ENCODE measurements around the gene TCERG1L. TPM values are rescaled to one million over a fixed set of nuclear protein-coding genes. Genes with fewer than 3 reads are reported as not detected.
"Not testable (repeated sequence)": the region's sequence is repeated elsewhere in the genome, so short reads cannot be mapped to it uniquely, and the experiment has no call there.

The TCERG1L gene
- polyA plus RNA-seq, 1 experiment: not detected

DNA sequence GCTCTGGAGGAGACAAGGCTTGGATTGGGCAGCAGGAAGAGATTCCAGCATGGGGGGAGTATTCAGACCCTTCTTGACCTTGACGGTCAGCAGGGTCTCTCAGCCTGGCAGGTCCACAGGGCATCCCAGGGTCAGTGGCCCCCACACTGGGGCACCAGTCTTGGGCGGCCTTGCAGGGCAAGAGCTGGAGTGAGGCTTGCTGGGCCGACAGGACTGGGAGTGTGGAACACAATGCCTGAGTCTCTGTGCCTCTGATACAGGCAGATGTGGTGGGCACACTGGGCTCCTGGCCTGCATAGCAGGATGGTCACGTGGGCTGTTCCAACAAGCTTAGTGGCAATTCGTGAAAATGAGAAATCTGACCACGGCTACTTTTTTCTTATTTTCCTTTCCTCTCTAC is 229.7 kb downstream of the TCERG1L start:
- ChIA-PET CTCF (no interaction called here), POLR2A (no interaction called here)
- H3K27me3 ChIP-seq (ENCODE audit: control insufficient read depth, insufficient read depth, low read length): no peaks in the 10 kb centered on the region
- TF ChIP-seq, protein P1, sequence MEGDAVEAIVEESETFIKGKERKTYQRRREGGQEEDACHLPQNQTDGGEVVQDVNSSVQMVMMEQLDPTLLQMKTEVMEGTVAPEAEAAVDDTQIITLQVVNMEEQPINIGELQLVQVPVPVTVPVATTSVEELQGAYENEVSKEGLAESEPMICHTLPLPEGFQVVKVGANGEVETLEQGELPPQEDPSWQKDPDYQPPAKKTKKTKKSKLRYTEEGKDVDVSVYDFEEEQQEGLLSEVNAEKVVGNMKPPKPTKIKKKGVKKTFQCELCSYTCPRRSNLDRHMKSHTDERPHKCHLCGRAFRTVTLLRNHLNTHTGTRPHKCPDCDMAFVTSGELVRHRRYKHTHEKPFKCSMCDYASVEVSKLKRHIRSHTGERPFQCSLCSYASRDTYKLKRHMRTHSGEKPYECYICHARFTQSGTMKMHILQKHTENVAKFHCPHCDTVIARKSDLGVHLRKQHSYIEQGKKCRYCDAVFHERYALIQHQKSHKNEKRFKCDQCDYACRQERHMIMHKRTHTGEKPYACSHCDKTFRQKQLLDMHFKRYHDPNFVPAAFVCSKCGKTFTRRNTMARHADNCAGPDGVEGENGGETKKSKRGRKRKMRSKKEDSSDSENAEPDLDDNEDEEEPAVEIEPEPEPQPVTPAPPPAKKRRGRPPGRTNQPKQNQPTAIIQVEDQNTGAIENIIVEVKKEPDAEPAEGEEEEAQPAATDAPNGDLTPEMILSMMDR (IDR thresholded peaks at IDR 0.05; ENCODE audit: insufficient read depth, low read depth, low read length): no peak
- H3K4me3 ChIP-seq (ENCODE audit: low read depth, low read length): no peak overlapping the region
- DNase-seq (ENCODE audit: low read depth): no peak
- H3K36me3 ChIP-seq (ENCODE audit: control insufficient read depth, insufficient read depth, low read length): no peaks in the 10 kb centered on the region

DNA sequence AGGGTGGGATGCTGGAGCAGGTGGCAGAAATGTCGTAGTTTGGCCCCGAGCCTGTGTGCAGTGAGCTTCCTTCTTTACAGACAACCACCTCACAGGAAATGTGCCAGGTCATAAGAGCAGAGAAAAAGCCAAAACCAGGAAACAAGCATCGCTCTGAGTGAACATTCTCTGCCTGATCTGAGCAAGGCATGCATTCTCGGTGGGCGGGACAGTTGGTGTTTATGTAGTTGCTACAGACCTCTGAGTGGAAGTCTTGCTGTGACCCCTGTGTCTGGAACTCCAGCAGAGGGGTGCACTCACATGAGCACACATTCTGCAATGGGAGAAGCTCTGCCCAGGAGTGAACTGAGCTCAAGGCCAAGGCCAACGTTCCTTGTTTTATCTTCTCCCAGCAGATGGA is 230.1 kb downstream of the TCERG1L start:
- Histone ChIP-seq H3K4me3 (ENCODE audit: low read depth, low read length) (no peak overlapping the region), H3K27me3 (ENCODE audit: control insufficient read depth, insufficient read depth, low read length) (no peaks in the 10 kb centered on the region), H3K36me3 (ENCODE audit: control insufficient read depth, insufficient read depth, low read length) (no peaks in the 10 kb centered on the region)
- DNase-seq (ENCODE audit: low read depth): no peak
- TF ChIP-seq, protein P1 (IDR thresholded peaks at IDR 0.05; ENCODE audit: insufficient read depth, low read depth, low read length): no peak
- CTCF ChIA-PET: no interaction called here
- POLR2A ChIA-PET: no interaction called here

DNA sequence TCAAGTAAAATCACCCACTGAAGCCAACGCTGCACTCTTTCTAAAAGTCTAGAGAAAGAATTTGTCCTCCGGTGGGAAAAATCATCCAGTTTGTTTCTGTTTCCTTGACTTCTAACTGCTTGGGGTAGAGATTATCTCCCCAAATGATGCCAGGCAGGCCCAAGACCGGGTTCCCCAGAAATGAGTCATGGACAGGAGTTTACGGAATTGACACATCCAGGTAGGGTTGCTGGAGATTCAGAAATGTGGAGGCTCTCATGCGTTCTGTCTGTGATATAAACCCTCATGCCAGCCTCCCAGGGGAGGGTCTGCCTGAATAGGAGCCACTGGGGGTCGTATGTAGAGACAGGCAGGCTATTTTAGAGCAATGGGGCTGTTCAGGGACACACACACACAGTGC is 230.9 kb downstream of the TCERG1L start:
- H3K27me3 ChIP-seq (ENCODE audit: control insufficient read depth, insufficient read depth, low read length): no peaks in the 10 kb centered on the region
- no peaks in the 10 kb centered on the region for H3K36me3 ChIP-seq (ENCODE audit: control insufficient read depth, insufficient read depth, low read length)
- H3K4me3 ChIP-seq (ENCODE audit: low read depth, low read length): no peak overlapping the region
- TF ChIP-seq, protein P1 (IDR thresholded peaks at IDR 0.05; ENCODE audit: insufficient read depth, low read depth, low read length): no peak
- no peak for DNase-seq (ENCODE audit: low read depth)
- POLR2A ChIA-PET: no interaction called here
- CTCF ChIA-PET: no interaction called here

DNA sequence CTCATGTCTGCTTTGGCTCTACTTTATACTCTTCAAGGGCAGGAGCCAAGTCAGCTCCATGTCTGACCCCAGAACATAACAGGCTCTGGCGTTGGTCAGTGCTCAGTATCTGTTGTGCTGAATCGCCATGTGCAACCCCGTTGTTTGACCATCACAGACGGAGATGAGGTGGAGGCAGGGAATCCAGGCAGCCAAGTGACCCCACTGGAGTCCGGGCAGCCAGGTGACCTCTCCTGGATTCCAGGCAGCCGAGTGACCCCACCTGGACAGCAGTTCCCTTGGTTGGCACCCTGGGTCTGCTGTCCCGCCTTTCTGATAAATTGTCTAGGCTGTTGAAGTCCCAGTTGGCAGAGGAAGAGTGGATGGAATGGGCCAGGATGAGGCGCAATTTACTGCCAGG is 232.2 kb downstream of the TCERG1L start:
- Histone ChIP-seq H3K4me3 (ENCODE audit: low read depth, low read length) (no peak overlapping the region), H3K27me3 (ENCODE audit: control insufficient read depth, insufficient read depth, low read length) (no peaks in the 10 kb centered on the region), H3K36me3 (ENCODE audit: control insufficient read depth, insufficient read depth, low read length) (no peaks in the 10 kb centered on the region)
- ChIA-PET CTCF (interaction anchor here (0.6 kb wide), 1 partner anchor 423 kb away, joined by 3 read pairs; no protein-coding TSS in a partner anchor), POLR2A (no interaction called here)
- TF ChIP-seq, protein P1 (IDR thresholded peaks at IDR 0.05; ENCODE audit: insufficient read depth, low read depth, low read length): no peak
- no peak for DNase-seq (ENCODE audit: low read depth)

DNA sequence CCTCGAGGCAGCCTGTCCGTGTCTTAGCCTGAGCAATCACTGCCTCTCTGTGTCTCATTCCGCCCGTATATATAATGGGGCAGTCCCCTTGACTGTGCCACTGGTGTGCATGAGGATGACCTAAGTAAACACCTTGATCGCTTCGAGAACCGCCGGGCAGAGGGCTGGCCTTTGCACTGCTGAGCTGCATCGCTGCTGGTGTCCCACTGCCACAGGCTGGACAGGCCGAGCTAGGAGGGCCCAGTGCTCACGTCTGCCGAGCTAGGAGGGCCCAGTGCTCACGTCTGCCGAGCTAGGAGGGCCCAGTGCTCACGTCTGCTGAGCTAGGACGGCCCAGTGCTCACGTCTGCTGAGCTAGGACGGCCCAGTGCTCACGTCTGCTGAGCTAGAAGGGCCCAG is 232.6 kb downstream of the TCERG1L start:
- DNase-seq (ENCODE audit: low read depth); H3K27me3 ChIP-seq (ENCODE audit: control insufficient read depth, insufficient read depth, low read length); H3K36me3 ChIP-seq (ENCODE audit: control insufficient read depth, insufficient read depth, low read length); POLR2A ChIA-PET; CTCF ChIA-PET; H3K4me3 ChIP-seq (ENCODE audit: low read depth, low read length): not testable (repeated sequence)

DNA sequence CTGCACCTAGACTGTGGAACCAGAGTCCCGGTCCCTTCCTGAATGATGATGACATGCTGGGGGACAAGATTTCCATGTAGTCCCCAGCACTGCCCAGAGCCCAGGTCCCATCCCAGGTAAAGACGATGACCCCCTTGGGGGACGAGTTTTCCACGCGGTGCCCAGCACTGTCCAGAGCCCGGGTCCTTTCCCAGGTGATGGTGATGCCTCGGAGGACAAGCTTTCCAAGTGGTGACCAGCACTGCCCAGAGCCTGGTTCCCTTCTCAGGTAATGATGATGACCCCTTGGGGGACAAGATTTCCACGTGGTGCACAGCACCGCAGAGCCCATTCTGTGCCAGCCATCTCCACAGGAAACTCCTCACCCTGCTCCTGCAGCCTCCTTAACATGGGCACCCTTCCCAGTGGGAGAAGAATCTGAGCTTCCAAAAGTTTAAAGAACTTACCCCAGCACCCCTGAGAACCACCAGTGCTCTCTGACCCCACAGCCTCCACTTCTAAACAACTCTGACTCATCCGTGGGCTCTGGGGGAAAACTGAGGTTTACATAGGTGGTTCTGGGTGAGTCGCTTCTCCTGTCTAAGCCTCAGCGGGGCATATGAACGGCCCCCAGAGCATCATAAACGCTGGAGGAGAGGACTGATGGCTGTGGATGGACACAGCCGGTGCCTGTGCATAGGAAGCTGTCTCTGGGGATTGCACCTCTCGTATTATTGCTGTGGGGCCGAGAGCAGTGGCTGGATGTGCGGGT is 233.2 kb downstream of the TCERG1L start:
- ChIA-PET POLR2A (no interaction called here), CTCF (no interaction called here)
- TF ChIP-seq, protein P1 (IDR thresholded peaks at IDR 0.05; ENCODE audit: insufficient read depth, low read depth, low read length): no peak
- H3K4me3 ChIP-seq (ENCODE audit: low read depth, low read length): no peak overlapping the region
- no peaks in the 10 kb centered on the region for H3K27me3 ChIP-seq (ENCODE audit: control insufficient read depth, insufficient read depth, low read length)
- H3K36me3 ChIP-seq (ENCODE audit: control insufficient read depth, insufficient read depth, low read length): no peaks in the 10 kb centered on the region
- DNase-seq (ENCODE audit: low read depth): no peak

Measured in BJ (cell line).